Measurements from ENCODE around the gene ACER1. TPM values are rescaled to one million over a fixed set of nuclear protein-coding genes. Genes with fewer than 3 reads are reported as not detected.

The ACER1 gene
- total RNA-seq, 2 donors from 2014 or later: 0.24 TPM; not detected in 1

GRCh38 chr19:6263735-6264444, 69.5 kb downstream of the ACER1 start:
- H3K9me3 ChIP-seq: no peaks in the 10 kb centered on the region
- H3K4me3 ChIP-seq: no peak overlapping the region
- DNase-seq (ENCODE audit: low spot score): no peak
- TF ChIP-seq CTCF (IDR thresholded peaks at IDR 0.05): no peak
- H3K27ac ChIP-seq: peak overlapping the region in 1 of 2 donors; percentile 9
- peaks cover 22% of the 10 kb centered on the region for H3K36me3 ChIP-seq
- H3K4me1 ChIP-seq: peaks cover 0 to 44% of the 10 kb centered on the region in 2 donors
- no peaks in the 10 kb centered on the region for H3K27me3 ChIP-seq

GRCh38 chr19:6263306-6263705, 70.1 kb downstream of the ACER1 start:
- no peak overlapping the region for H3K4me3 ChIP-seq
- DNase-seq (ENCODE audit: low spot score): no peak
- H3K27ac ChIP-seq: peak overlapping the region in 1 of 2 donors; percentile 9
- H3K27me3 ChIP-seq: no peaks in the 10 kb centered on the region
- TF ChIP-seq CTCF (IDR thresholded peaks at IDR 0.05): no peak
- H3K36me3 ChIP-seq: peaks cover 19% of the 10 kb centered on the region
- H3K4me1 ChIP-seq: peaks cover 0 to 39% of the 10 kb centered on the region in 2 donors
- H3K9me3 ChIP-seq: no peaks in the 10 kb centered on the region

GRCh38 chr19:6262519-6262918, 70.9 kb downstream of the ACER1 start:
- DNase-seq (ENCODE audit: low spot score): no peak
- H3K27me3 ChIP-seq: no peaks in the 10 kb centered on the region
- no peak for TF ChIP-seq CTCF (IDR thresholded peaks at IDR 0.05)
- H3K4me1 ChIP-seq: peaks cover 0 to 37% of the 10 kb centered on the region in 2 donors
- no peak overlapping the region for H3K27ac ChIP-seq
- H3K36me3 ChIP-seq: peaks cover 17% of the 10 kb centered on the region
- H3K4me3 ChIP-seq: no peak overlapping the region
- no peaks in the 10 kb centered on the region for H3K9me3 ChIP-seq

- peaks cover 0 to 37% of the 10 kb centered on the region in 2 donors for H3K4me1 ChIP-seq
Measured at GRCh38 chr19:6261883-6262282, 71.5 kb downstream of the ACER1 start.

GRCh38 chr19:6260912-6261650, 72.3 kb downstream of the ACER1 start:
- no peak for DNase-seq (ENCODE audit: low spot score)
- no peak overlapping the region for H3K27ac ChIP-seq
- H3K4me3 ChIP-seq: no peak overlapping the region
- peak; percentile 55 to 66 for TF ChIP-seq CTCF (IDR thresholded peaks at IDR 0.05)
- no peaks in the 10 kb centered on the region for H3K9me3 ChIP-seq
- H3K27me3 ChIP-seq: no peaks in the 10 kb centered on the region
- H3K4me1 ChIP-seq: peaks cover 0 to 37% of the 10 kb centered on the region in 2 donors
- peaks cover 19% of the 10 kb centered on the region for H3K36me3 ChIP-seq

More at GRCh38 chr19:6261883-6262282, 71.5 kb downstream of the ACER1 start:
- no peak for DNase-seq (ENCODE audit: low spot score)
- H3K27ac ChIP-seq: no peak overlapping the region
- no peak for TF ChIP-seq CTCF (IDR thresholded peaks at IDR 0.05)
- no peaks in the 10 kb centered on the region for H3K27me3 ChIP-seq
- H3K4me3 ChIP-seq: no peak overlapping the region
- H3K36me3 ChIP-seq: peaks cover 19% of the 10 kb centered on the region
- no peaks in the 10 kb centered on the region for H3K9me3 ChIP-seq

All from right atrium auricular region (tissue), 2 donors.